ENCODE results near the gene PRR15. TPM values are rescaled to one million over a fixed set of nuclear protein-coding genes. Genes with fewer than 3 reads are reported as not detected.

Gene PRR15
- total RNA-seq, 2 experiments from 2014 or later = not detected

DNA sequence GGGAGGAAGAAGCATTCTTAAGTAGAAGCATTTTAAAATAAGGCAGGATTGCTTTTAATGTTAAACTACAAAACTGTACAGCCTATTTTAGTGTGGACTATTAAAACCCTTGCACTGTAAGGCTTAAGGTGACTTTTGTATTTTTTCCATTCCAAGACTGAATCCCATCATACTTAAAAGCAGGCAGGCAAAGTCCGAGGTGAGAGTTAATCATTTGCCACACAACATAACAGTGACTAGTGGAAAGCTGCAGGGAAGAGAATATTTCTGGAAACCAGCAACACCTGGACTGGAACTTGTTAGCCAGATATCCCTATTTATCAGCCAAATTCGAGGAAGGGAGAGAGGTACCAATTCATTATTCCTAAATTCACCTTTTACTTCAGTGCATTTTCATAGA lies 3.5 kb downstream of the PRR15 start:
- no peak overlapping the region for H3K27ac ChIP-seq (ENCODE audit: low read depth, low read length, poor library complexity, severe bottlenecking)
- H3K36me3 ChIP-seq (ENCODE audit: insufficient read depth, low read length) = no peaks in the 10 kb centered on the region
- H4K20me1 ChIP-seq (ENCODE audit: insufficient read depth, low read length) = no peaks in the 10 kb centered on the region
- no peak overlapping the region for H3K4me3 ChIP-seq (ENCODE audit: low read depth, low read length, poor library complexity, severe bottlenecking)
- H3K4me2 ChIP-seq (ENCODE audit: low read length) = no peak overlapping the region
- DNase-seq (ENCODE audit: low spot score) = no peak
- H3K79me2 ChIP-seq (ENCODE audit: insufficient read depth, low read depth, low read length) = no peaks in the 10 kb centered on the region
- TF ChIP-seq EZH2phosphoT487 (IDR thresholded peaks at IDR 0.05; ENCODE audit: borderline replicate concordance, low read depth, low read length) = no peak
- H2AFZ ChIP-seq (ENCODE audit: low read length) = no peak overlapping the region
- BruUV-seq (replicated peaks) = no TSS peak
- ChIA-PET POLR2A (interaction anchor here (0.8 to 1.1 kb wide), 2 partner anchors 30 to 50 kb away, joined by 3 to 4 read pairs; no protein-coding TSS in a partner anchor), CTCF (ENCODE audit: unreplicated experiment) (no interaction called here)
- H3K9me2 ChIP-seq (ENCODE audit: insufficient read depth, low read length) = no peaks in the 10 kb centered on the region
- no peaks in the 10 kb centered on the region for H3K9me3 ChIP-seq (ENCODE audit: low read length)
- H3K4me1 ChIP-seq (ENCODE audit: insufficient read depth, low read length, poor library complexity, severe bottlenecking) = no peaks in the 10 kb centered on the region
- intact Hi-C loops (cut with micrococcal nuclease; ENCODE audit: unreplicated experiment) = no loop called here

GRCh38 chr7:29569648-29570047 lies 6.0 kb downstream of the PRR15 start:
- Histone ChIP-seq H3K9me2 (ENCODE audit: insufficient read depth, low read length) (no peaks in the 10 kb centered on the region), H3K27ac (ENCODE audit: low read depth, low read length, poor library complexity, severe bottlenecking) (no peak overlapping the region), H4K20me1 (ENCODE audit: insufficient read depth, low read length) (no peaks in the 10 kb centered on the region), H2AFZ (ENCODE audit: low read length) (no peak overlapping the region), H3K79me2 (ENCODE audit: insufficient read depth, low read depth, low read length) (no peaks in the 10 kb centered on the region), H3K4me2 (ENCODE audit: low read length) (no peak overlapping the region), H3K4me3 (ENCODE audit: low read depth, low read length, poor library complexity, severe bottlenecking) (no peak overlapping the region), H3K4me1 (ENCODE audit: insufficient read depth, low read length, poor library complexity, severe bottlenecking) (no peaks in the 10 kb centered on the region), H3K9me3 (ENCODE audit: low read length) (no peaks in the 10 kb centered on the region), H3K36me3 (ENCODE audit: insufficient read depth, low read length) (no peaks in the 10 kb centered on the region)
- intact Hi-C loops (cut with micrococcal nuclease; ENCODE audit: unreplicated experiment) = no loop called here
- ChIA-PET POLR2A (no interaction called here), CTCF (ENCODE audit: unreplicated experiment) (no interaction called here)
- TF ChIP-seq, protein P1, sequence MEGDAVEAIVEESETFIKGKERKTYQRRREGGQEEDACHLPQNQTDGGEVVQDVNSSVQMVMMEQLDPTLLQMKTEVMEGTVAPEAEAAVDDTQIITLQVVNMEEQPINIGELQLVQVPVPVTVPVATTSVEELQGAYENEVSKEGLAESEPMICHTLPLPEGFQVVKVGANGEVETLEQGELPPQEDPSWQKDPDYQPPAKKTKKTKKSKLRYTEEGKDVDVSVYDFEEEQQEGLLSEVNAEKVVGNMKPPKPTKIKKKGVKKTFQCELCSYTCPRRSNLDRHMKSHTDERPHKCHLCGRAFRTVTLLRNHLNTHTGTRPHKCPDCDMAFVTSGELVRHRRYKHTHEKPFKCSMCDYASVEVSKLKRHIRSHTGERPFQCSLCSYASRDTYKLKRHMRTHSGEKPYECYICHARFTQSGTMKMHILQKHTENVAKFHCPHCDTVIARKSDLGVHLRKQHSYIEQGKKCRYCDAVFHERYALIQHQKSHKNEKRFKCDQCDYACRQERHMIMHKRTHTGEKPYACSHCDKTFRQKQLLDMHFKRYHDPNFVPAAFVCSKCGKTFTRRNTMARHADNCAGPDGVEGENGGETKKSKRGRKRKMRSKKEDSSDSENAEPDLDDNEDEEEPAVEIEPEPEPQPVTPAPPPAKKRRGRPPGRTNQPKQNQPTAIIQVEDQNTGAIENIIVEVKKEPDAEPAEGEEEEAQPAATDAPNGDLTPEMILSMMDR (conservative IDR thresholded peaks at IDR 0.05; ENCODE audit: low read length) = no peak
- TF ChIP-seq EZH2phosphoT487 (IDR thresholded peaks at IDR 0.05; ENCODE audit: borderline replicate concordance, low read depth, low read length) = no peak
- BruUV-seq (replicated peaks) = no TSS peak
- no peak for DNase-seq (ENCODE audit: low spot score)

- H4K20me1 ChIP-seq (ENCODE audit: insufficient read depth, low read length) = no peaks in the 10 kb centered on the region
- DNase-seq (ENCODE audit: low spot score) = no peak
- CTCF ChIA-PET (ENCODE audit: unreplicated experiment) = no interaction called here
- intact Hi-C loops (cut with micrococcal nuclease; ENCODE audit: unreplicated experiment) = no loop called here
- no peaks in the 10 kb centered on the region for H3K9me3 ChIP-seq (ENCODE audit: low read length)
- H3K9me2 ChIP-seq (ENCODE audit: insufficient read depth, low read length) = no peaks in the 10 kb centered on the region
- TF ChIP-seq, protein P1 (conservative IDR thresholded peaks at IDR 0.05; ENCODE audit: low read length) = no peak
- no peak for TF ChIP-seq EZH2phosphoT487 (IDR thresholded peaks at IDR 0.05; ENCODE audit: borderline replicate concordance, low read depth, low read length)
- no peaks in the 10 kb centered on the region for H3K36me3 ChIP-seq (ENCODE audit: insufficient read depth, low read length)
- H3K4me1 ChIP-seq (ENCODE audit: insufficient read depth, low read length, poor library complexity, severe bottlenecking) = no peaks in the 10 kb centered on the region
- POLR2A ChIA-PET = no interaction called here
- no TSS peak for BruUV-seq (replicated peaks)
- H3K4me3 ChIP-seq (ENCODE audit: low read depth, low read length, poor library complexity, severe bottlenecking) = no peak overlapping the region
- H3K27ac ChIP-seq (ENCODE audit: low read depth, low read length, poor library complexity, severe bottlenecking) = no peak overlapping the region
- H2AFZ ChIP-seq (ENCODE audit: low read length) = no peak overlapping the region
- no peak overlapping the region for H3K4me2 ChIP-seq (ENCODE audit: low read length)
- no peaks in the 10 kb centered on the region for H3K79me2 ChIP-seq (ENCODE audit: insufficient read depth, low read depth, low read length)
Observed at GRCh38 chr7:29572558-29572957, 8.9 kb downstream of the PRR15 start.
